GM18909 (cell line): ENCODE results near the gene ITIH6.
"Not testable (repeated sequence)": the region's sequence is repeated elsewhere in the genome, so short reads cannot be mapped to it uniquely, and the experiment has no call there.

Experiments used
- ATAC-seq: cut with Tn5 transposase; IDR thresholded peaks from one replicate; pipeline ENCODE4 v1.9.1; 2021; ENCODE audit warnings: mild to moderate bottlenecking; ENCODE audit not compliant: unreplicated experiment, poor library complexity

The ITIH6 gene

DNA sequence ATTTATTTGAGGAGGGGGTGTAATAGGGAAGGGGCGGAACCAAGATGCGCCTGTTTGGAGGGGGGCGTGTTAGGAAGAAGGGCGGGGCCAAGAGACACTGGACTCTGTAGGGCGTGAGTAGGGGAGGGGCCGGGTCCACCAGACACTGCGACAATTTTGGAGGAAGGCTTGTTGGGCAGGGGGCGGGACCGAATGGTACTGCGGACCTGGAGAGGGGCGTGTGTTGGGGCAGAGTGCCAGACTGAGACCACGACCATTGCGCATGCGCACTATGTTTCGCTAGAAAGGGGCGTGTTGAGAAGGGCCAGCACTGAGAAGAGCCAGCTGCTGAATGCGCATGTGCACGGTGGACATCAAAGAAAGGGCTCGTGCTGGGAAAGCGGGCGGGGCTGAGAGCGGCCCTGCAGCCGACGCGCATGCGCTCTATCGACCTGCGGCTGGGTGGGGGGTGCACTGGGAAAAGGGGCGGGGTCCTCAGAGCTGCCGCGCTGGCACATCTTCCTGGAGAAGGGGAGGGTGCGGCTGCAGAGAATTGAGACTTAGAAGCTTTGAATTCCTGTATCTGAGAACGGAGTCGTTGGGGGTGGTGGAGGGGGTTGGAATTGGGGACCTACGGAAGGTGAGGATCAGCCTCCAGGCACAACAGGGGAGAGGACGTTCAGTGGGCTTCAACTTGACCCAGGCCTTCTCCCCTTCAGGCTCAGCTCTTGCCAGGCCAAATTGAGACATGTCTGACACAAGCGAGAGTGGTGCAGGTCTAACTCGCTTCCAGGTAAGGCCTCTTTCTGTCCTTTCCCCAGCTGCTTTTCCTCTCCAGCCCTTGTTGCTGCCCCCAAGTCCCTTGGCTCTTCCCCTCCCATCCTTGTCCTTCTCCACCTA, 10.8 kb upstream of the ITIH6 start:
- ATAC-seq = peak; percentile 85

DNA sequence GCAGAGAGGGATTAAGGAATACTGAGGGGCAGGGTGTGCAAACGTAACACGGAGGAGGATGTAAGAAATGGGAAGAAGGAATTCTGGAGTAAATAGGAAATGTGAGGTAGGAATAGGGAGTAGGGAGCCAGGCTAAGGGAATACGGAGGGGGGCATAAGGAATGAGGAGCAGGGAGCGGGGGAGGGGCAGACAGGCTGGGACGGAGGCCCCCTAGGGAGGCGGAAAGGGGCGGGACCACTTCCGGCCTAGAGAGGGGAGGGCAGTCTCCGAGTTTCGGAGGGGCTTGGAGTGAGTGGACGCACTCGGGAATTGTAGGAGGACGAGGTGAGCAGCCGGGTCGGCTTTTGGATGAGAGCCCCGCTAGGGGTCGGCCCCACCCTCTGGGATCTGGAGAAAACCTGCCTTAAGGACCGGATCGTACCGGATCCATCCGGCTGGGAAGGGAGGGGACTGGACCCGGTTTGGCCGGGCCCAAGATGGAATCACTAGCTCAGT, 10.1 kb upstream of the ITIH6 start:
- ATAC-seq = peak; percentile 26

DNA sequence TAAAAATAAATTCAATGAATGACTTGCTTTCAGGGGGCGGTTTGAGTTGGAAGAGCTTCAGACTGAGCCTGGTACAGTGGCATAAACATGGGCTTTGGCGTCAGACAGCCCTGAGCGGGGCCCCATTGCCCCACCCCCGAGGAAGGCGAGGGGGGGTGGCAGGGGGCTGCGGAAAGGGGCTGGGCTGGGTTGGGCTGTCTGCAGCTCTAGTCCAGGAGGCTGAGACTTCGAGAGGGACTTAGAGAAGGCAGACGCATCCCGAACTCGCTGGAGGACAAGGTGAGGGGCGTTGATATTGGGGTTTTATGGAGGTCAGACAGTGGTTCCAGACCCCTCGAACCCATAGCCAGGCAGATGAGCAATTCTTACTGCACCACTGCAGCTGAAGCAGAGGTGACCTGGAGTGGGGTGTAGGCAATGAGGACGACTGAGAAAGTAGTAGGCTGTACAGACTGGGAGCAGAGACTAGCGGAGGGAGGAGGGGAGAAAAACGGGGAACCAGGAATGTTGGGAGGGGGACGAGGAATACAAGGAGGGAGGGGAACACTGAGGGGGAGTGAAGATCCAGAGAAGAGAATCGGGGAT, 9.6 kb upstream of the ITIH6 start, which contains the start of gene MAGED2:
Gene MAGED2, plus strand, starts transcription at position 222 of the 585 bp plus-strand sequence. CDS start 1,587 bp downstream, outside the sequence.
- no peak for ATAC-seq

DNA sequence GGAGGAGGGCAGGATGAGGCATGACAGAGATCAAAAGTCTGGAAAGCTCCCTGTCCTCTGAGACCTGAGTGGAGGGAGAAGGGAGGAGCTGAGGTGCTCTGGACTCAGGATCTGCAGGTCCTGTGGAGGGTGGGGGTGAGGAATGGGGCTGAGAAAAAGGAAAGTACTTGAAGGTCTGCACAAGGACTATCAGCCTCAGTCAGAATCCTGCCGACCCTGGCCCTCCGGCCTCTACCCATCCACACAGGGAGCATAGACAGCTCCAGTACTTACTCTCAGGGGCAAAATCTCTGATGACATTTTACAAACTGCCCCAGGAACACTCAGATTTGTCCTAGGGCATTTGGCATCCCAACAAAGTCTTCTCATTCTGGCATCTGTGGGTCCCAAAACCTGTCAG, 991 bp upstream of the ITIH6 start:
- ATAC-seq = no peak

DNA sequence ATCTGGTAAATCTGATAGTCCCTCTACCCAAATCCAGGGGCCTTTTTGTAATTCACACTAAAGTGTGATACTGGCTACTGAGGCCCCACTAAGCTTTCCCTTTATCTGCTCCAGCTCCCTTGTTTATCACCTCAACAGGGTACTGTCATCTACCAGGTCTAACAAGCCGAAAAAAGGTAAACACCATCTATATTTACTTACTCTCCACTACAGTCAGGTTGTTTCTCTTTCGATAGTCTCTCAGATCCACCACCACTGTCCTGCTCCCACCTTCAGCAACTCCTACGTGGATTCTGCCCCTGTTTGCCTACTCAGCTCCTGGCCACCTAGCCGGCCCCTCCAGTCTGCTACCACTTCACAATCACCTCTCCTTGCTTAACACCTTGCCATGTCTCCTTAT, 3.3 kb downstream of the ITIH6 start:
- no peak for ATAC-seq

DNA sequence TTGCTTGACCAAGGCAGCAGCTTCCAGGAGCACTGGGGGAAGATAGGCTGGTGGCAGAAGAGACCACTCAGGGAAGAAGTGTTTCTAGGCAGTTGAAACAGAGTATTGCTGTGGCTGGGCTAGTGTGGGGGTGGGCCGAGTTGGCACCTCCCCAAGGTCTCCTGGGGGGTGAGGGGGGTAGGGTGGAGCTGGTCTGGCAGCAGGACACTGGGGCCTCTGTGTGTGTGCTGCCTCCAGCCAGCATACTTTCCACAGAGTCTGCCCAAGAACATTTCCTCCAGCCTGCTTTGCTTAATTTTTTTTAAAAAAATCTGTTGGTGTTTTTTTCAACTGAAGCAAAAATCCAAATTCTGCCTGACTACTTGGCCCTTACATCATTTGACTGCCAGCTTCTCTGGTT, 4.0 kb downstream of the ITIH6 start:
- ATAC-seq = no peak

DNA sequence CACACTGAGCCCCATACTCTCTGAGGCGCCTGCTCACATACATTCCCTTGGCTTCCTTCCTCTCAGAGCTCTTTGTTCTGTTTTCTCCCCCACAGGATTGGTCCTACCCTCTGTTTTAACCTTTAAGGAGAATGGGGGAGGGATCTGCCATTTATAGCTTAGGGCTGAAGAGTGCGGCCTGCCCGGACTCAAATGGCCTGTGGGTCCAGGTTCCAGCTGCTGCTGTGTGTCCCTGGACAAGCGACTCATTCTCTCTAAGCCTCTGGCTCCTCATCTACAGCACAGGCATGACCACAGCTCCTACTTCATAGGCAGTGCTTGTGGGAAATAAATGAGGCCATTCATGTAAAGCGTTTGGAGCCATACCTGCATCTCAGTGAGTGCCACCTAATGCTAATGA, 8.7 kb downstream of the ITIH6 start:
- not testable (repeated sequence) for ATAC-seq

DNA sequence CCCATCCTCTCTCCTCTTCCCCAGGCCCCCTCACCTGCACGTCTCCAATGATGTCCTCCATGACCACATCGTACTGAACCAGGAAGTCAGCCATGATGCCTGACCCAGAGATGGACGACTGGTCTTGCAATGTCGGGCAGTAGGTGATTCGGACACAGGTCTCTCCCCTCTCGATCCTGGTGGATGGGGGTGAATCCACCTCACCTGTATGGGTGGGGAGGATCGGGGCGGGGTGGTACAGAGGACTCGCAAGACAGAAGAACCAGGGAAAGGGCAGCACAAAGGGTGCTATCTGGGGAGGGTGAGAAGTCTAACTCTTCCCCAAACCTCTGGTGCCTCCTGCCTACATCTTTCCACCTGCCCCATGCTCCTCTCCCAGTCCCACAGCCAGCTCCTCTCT, 9.6 kb downstream of the ITIH6 start:
- ATAC-seq = no peak

DNA sequence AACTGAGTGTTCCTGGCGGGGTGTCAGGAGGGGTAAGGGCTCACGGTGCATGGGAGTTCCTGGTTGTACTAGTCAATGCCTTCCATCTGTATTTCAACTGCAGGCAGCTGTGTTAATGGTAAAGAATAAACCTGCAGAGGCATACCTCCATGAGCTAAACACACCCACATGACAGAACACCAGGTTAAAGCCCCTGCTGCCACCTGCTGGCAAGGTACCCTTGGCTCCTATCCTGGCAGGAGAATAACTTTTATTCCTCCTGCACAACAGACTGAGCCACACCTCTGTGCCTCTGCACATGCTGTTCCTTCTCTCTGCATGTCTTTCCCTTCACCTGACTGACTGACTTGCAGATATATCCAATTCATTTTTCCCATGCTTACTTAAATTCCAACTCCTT, 11.1 kb downstream of the ITIH6 start:
- no peak for ATAC-seq

DNA sequence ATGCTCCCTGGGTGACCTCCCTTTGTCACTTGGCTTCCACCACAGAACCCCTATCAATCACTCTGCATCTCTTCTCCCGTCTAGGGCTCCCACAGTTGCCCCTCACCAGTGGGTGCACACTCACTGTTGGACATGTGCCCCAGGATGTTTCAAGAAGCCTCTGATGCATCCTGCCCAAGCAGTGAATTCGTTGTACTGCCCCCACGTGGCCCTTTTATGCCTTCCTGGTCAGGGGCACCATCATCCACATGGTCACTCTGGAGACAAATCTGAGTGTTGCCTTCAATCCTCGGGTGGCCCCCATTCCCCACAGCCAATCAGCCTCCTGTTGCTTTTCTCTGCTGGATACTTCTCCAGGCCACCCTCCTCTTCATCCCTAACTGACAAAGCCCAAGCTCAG, 12.2 kb downstream of the ITIH6 start:
- ATAC-seq = no peak

DNA sequence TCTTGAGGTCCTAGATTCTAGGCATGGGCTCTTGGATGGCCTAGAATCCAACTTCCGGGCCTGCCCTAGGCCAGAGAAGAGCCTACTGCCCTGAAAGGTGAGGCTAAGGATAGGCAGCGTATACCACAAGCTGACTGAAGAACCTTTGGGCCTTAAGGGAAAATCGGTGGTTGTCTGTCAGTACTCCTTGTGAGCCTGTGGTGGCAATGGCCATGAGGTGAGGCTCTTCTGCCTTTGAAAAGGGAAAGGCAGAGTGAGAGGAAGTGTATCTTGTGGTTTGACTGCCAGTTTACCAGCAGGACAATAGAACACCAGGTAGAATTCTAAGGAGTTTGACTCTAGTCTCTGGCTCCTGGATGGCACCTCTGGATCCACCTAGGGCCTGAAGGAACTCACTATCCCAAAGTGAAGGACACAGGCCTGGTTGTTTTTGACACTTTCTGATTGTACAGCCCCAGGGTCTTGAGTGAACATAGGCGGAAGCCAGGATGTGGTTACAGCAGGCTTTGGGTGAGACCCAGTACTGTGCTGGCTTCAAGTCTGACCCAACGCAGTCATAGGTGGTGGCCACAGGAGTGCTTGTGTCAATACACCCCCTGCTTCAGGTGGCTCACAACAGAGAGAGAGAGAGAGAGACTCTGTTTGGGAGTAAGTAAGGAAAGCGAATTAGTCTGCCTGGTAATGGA, 20.9 kb downstream of the ITIH6 start:
- ATAC-seq = no peak

DNA sequence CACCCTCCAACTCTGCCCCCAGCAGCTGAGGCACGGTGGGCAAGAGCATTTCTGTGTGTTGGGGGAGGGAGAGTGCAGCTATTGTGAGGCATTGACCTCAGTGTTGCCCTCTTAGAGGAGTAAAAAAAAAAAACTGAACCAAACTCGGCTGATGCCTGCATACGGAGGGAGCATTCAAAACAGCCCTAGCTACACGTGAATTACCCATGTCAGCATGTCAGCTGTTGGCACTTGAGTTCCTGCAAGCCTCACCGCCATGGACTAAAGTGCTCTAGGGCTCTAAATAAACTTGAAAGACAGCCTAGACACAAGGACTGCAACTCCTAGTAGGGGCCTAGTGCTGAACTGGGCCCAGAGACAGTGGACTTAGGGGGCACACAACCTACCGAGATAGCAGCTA, 22.0 kb downstream of the ITIH6 start:
- no peak for ATAC-seq

DNA sequence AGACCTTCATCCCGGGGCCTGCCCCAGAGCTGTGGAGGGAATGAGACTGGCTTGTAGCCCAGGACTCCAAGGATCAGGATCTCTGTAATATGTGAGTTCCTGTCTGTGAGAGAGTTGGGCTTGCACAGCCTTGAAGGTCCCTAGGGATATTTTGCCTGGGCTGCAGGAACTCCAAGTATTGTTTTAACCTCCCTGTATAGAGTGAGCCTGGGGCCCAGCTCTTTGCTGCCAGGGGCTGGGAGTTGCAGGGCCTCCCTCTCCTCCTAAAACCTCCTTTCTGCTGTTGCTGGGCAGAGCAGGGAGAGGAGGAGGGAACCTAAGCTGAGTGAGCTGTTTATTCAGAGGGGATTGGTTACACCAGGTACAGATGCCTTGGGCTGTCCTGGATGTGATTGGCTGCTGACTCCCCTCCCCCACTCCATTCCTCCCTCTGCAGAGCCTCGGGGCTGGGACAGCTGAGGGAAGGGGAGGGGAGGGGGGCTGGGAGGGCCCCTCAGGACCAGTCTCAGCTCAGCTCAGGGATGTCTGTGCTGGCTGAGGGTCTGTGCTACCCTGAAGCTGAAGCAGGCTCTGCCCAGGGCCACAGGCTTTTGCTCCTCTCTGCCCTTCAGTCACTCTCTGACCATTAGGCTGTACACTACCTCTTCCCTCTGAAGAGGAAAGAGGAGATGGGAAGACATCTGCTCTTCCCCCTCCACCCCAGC, 23.5 kb downstream of the ITIH6 start:
- ATAC-seq = not testable (repeated sequence)

DNA sequence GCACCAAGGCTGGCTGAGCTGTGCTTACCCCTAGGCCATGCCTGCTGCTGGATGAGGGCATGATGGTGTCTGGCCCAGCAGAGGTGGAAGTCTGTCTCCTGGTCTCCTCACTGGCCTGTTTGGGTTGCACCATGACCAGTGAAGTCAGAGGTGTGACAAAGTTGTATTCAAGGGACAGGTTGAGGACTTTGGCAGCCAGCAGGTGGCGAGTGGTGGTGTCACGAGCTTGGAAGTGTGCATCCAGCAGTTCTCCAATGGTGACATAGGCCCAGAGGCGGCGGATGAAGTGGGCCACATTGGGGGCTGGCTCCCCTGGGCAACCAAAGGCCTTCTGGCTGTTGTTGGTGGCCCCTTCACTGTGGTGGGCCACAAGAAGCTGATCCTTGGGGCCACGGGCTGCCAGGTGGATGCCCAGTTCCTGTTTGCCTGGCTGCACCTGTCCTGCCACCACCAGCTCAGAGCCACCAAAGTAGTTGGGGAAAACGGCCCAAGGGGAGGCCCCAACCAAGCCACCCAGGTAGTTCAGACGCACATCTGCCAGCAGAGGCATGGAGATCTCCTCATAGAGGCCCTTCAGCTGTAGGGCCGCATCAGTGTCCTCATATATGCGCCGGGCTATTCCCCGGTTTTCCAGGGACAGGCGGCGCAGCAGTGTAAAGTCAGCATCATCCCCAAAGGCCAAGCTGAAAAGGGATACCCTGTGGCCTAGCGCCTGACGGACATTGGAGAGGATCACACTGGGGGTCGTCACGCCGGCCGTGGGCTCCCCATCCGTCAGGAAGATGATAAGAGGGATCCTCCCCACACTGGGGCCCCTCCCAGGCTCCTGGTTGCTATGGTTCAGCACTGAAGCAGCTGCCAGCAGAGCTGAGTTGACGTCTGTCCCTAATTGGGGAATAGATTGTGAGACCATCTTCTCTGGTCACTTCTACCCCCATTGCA, 39.7 kb downstream of the ITIH6 start:
- ATAC-seq = no peak

DNA sequence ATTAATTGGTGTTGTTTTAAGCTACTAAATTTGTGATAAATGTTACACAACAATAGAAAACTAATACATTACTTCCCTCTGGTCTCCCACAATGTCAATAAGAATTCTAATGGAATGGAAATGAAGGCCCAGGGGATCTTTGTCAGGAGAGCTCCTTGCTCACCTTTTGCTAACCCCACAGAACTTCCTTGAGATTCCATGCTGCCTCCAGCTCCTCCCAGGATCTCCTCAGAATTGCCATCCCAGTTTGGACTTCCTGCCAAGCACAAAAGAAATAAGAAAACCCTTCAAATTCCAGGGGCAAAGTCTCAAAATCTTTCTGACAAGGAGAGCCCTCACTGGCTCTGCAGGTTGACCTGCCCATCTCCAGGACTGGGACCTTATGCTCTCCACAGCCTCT, 43.2 kb downstream of the ITIH6 start:
- no peak for ATAC-seq

DNA sequence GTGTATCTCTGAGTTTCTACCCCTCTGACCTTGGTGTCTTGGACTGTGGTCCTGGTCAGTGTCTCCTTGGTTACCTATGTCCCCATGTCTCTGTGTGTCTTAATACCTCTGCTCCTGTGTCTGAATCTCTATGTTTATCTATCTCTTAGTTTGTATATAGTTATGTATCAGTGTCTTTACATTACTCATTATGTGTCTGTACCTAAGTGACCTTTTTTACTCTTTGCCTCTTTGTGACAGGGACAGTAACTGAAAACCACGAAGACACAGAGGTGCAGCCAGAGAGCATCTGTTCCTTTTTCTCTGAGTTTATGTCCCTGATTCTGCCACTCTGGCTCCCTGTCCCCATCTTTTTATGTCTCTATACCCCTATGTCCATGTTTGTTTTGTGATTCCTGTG, 49.4 kb downstream of the ITIH6 start:
- ATAC-seq = no peak

DNA sequence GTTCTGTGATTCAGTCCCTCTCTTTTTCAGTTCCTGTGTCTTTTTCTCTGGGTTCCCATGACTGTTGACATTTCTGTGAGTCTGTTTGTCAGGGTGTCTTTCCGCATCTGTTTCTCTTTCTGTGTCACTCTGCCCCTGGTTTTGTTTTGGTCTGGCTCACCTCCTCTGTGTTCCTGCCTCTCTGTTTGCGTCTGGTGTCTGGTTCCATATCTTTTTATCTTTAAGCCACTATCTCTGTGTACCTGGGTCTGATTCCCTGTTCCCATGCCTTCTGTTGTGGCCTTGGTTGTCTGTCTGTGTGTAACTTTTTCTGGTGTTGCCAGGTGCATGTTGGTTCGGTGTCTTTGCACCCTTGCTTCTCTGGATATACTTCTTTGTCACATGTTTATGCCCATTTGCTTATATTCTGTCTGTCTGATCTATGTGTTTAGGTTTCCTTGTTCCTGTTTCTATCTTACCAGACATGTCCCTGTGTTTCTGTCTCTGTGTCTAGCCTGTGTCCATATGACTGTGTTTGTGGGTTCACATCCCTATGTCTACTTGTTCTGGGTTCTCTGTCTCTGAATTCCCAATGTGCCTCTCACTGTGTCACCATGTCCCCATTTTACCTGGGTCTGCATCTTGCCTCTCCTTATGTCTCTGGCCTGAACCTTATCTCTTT, 50.2 kb downstream of the ITIH6 start:
- ATAC-seq = no peak

DNA sequence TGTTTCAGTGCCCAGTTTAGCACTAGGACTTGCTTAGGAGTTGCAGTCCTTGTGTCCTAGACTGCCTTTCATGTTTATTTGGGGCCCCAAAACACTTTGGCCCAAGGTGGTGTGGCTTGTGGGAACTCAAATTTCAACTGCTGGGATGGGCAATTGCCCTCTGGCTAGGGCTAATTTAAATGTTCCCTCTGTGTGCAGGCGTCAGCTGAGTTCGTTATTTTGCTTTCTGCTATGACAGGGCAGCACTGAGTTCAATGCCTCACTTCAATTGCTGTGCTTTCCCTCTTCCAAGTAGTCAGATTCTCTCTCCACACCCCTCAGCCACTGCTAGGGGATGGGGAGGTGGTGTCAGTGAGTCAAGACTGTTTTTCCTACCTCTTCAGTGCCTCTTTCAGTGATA, 51.1 kb downstream of the ITIH6 start:
- ATAC-seq = no peak

DNA sequence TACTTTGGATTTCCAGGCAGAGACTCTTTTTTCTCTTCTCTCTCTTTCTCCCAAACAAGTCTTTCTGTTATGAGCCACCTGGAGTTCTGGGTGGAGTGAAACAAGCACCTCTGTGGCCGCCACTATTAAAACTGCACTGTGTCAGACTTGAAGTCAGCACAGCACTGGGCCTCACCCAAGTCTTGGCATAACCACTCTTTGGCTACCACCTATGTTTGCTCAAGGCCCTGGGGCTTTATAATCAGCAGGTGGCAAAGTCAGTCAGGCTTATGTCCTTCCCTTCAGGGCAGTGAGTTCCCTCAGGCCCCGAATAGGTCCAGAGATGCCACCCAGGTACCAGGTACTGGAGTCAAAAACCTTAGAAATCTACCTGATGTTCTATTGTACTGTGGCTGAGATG, 52.4 kb downstream of the ITIH6 start:
- ATAC-seq = no peak
